Tongue (tissue), 2 donors: ENCODE results near the gene MAMLD1. TPM values are rescaled to one million over a fixed set of nuclear protein-coding genes. Genes with fewer than 3 reads are reported as not detected.
"Not testable (repeated sequence)": the region's sequence is repeated elsewhere in the genome, so short reads cannot be mapped to it uniquely, and the experiment has no call there.

Source experiments
- DNase-seq: peaks from one replicate; pipeline ENCODE4 v3.0.0-alpha.2; 2015
- total RNA-seq: library from RNA; depleted of rRNA; stranded (reverse); fragments of >200 nt; gene quantifications from one replicate; pipeline ENCODE4 v1.2.3, GENCODE V29; 2014

The MAMLD1 gene
- total RNA-seq = 3.5 TPM

- peak; percentile 86 for DNase-seq
These were observed at the start of gene MAMLD1 for GRCh38 chrX:150362599-150363481. MAMLD1 (plus strand) TSS chrX:150363317; CDS start chrX:150445517, 82,200 bp downstream.

DNA sequence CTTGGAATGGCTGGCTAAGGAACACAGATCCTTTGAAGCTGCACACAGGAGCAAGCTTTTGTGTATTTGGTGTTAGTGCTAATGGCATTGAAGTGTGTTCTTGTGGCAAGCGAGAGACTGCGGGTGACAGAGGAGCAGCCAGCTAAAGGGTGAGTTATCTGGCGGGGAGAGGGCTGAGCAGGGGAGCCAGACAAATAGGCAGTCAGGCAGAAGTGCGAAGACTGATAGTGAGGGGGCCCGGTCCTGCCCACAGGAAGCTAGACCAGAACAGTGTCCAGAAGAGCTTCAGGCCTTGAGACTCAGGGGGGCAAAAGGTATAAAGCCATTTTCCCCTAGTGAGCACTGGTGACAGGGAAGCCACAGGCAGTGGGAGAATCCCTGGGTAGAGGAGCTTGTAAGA lies 49.6 kb upstream of the MAMLD1 start:
- DNase-seq = no peak

DNA sequence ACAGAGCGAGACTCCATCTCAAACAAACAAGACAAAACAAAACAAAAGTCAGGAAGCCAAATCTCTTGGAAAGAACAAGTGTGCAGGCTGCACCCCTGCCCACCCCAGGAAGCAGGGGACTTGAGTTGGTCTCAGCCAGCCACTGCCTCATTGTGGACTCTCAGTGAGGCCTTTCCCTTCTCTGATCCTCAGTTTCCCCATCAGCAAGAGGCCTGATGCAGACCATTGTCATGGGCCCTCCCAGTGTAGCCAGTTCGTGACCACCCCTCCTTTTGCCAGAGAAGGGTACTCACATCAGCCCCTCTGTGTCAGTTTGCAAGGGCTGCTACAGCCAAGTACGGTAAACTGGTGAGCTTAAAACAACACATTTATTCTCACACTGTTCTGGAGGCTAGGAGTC lies 48.9 kb upstream of the MAMLD1 start:
- DNase-seq = no peak

DNA sequence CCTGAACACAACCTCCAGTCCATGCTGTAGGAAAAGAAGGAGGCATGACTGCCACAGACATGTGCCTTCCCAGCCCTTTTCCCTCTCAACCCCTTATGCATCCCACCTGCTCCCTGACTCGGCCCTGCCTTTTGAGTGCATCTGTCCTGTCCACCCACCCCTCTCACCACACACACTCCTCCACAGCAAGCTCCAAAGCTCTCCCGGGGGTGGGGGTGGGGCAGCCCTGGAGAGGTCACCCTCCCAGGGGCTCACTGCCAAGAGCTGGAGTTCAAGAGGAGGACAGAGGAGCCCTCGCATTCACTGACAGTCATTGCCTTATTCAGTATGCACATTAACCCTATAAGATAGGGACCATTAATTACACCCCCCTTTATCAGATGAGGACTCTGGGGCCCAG lies 46.6 kb upstream of the MAMLD1 start:
- DNase-seq = peak; percentile 21

DNA sequence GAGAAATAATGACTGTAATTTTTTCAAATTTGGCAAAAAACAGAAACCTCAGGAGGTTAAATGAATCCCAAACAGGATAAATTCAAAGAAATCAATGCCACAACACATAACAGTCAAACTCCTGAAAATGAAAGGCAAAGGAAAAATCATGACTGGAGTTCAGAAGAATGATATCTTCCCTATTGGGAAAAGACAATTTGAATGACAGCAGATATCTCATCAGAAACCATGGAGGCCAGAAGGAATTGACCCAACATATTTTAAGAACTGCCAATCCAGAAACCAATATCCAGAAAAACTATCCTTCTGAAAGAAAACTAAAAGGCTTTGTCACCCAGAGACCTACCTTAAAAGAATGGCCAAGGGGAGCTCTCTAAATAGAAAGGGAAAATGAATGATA lies 40.1 kb upstream of the MAMLD1 start:
- no peak for DNase-seq

DNA sequence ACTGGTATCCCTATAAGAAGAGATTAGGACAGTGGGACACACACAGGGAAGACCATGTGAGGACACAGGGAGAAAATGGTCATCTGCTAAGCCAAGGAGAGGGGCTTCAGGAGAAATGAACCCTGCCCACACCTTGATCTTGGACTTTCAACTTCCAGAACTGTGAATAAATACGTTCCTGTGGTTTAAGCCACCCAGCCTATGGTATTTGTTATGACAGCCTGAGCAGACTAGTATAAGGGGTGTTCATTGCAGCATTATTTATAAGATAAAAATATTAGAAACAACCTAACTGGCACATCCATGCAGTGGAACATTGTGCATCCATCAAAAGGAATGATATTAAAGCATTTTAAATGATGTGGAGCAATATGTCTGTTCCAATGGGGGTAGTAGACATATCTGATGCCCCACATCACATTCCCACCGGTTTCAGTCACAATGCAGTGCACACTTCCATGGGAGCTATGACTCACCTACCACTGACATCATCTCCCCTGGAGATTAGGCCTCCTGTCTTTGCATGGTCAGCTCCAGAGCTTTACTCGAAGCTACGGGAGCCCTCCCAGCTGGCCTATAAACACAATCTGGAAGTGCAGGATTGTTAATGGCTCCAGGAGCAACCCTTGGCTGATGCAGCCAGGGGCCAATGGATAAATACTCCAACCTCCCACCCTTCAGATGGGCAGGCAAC lies 38.9 kb upstream of the MAMLD1 start:
- no peak for DNase-seq

DNA sequence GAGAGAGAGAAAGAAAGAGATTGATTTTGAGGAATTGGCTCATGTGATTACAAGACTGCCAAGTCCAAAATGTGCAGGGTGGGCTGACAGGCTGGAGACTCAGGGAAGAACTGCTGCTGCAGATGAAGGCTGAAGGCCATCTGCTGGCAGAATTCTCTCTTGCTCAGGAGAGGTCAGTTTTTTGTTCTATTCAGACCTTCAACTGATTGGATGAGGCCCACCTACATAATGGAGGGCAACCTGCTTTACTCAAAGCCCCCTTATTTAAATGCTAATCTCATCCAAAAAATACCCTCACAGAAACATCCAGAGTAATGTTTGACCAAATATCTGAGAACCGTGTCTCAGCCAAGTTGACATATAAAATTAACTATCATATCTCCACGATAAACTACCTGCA lies 38.2 kb upstream of the MAMLD1 start:
- no peak for DNase-seq

- DNase-seq = no peak
These were observed 36.4 kb upstream of the MAMLD1 start for GRCh38 chrX:150326541-150327247.

GRCh38 chrX:150329282-150329681 lies 33.8 kb upstream of the MAMLD1 start:
- no peak for DNase-seq

- no peak for DNase-seq
These were observed 33.2 kb upstream of the MAMLD1 start for GRCh38 chrX:150329868-150330267.

GRCh38 chrX:150332023-150332422 lies 31.1 kb upstream of the MAMLD1 start:
- no peak for DNase-seq

- no peak for DNase-seq
These were observed 29.0 kb upstream of the MAMLD1 start for GRCh38 chrX:150334100-150334499.

GRCh38 chrX:150334981-150335380 lies 28.1 kb upstream of the MAMLD1 start:
- no peak for DNase-seq

DNA sequence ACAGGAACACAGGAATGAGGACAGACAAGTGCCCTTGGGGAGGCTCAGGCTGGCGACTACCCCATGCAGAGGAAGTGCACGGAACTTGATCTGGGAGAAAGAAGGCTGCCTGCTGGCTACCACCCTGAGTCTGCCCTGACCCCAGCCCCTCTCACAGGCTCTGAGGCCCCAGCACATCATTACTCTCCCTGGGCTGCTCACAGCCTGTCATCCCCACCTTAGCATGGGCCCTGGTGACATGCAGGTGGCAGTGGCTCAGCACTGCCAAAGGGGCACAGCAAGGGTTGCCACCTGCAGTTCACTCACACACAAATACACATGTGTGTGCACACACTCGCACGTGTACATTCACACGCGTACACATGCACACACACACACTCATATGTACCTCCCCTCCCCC lies 26.1 kb upstream of the MAMLD1 start:
- DNase-seq = no peak

GRCh38 chrX:150337536-150337935 lies 25.6 kb upstream of the MAMLD1 start:
- DNase-seq = peak; percentile 30

- DNase-seq = no peak
These were observed 24.5 kb upstream of the MAMLD1 start for GRCh38 chrX:150338615-150339014.

GRCh38 chrX:150339736-150340135 lies 23.4 kb upstream of the MAMLD1 start:
- no peak for DNase-seq

DNA sequence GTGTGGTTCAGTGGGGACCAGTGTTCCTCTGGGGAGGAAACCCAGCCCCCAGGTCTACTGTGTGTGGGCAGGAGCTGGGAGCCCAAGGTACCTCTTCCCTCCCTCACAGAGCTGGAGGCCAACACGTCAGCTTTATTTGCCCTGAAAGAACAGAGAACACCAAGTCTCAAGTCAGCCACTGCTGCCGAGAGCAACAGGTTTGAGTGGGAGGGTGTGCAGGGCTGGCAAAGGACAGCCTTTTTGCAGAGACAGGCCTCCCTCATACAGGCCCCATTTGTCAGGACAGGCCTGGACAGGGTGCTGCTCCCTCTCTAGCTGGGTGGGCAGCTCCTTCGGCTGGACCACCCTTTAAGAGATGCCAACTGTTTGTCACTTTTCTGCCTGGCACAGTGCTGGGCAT lies 22.8 kb upstream of the MAMLD1 start:
- not testable (repeated sequence) for DNase-seq

GRCh38 chrX:150347471-150347870 lies 15.6 kb upstream of the MAMLD1 start:
- DNase-seq = no peak

- DNase-seq = peak; percentile 64
These were observed 14.8 kb upstream of the MAMLD1 start for GRCh38 chrX:150348365-150348764.

GRCh38 chrX:150352114-150352513 lies 11.0 kb upstream of the MAMLD1 start:
- DNase-seq = no peak

DNA sequence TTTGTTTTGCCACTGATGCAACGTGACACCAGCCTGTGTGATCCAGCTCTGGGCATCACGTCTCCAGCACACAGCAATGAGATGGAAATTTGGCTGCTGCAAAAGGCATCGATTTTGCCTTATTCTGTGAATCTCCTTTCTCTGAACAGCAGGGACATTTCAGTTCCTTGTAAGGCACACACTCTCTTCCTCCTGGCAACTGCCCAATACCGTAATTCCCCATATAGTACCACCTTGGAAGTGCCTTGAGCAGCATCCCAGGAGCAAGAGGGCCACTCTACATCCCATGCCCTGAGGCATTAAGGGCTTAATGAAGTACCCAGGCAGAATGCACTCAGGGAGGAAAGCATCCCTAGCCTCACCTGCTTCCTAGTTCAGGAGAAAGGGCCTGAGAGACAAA lies 10.5 kb upstream of the MAMLD1 start:
- peak; percentile 21 for DNase-seq

- DNase-seq = no peak
These were observed 7.2 kb upstream of the MAMLD1 start for GRCh38 chrX:150355913-150356312.
